ENCODE results near the gene SYNDIG1L. TPM values are rescaled to one million over a fixed set of nuclear protein-coding genes. Genes with fewer than 3 reads are reported as not detected.

The SYNDIG1L gene
- total RNA-seq, 1 donor from 2014 or later = not detected

GRCh38 chr14:74417611-74418010, 8.4 kb downstream of the SYNDIG1L start:
- H3K27ac Mint-ChIP-seq (ENCODE audit: unreplicated experiment) = no peak overlapping the region
- no peak for TF ChIP-seq CTCF (IDR thresholded peaks at IDR 0.05)

GRCh38 chr14:74417201-74417600, 8.8 kb downstream of the SYNDIG1L start:
- H3K4me3 Mint-ChIP-seq (ENCODE audit: unreplicated experiment) = no peak overlapping the region

More at GRCh38 chr14:74417611-74418010, 8.4 kb downstream of the SYNDIG1L start:
- DNase-seq (ENCODE audit: extremely low spot score, unreplicated experiment) = no peak
- Mint-ChIP-seq H3K36me3 (ENCODE audit: unreplicated experiment) (no peaks in the 10 kb centered on the region), H3K9me3 (ENCODE audit: unreplicated experiment) (peaks cover 7% of the 10 kb centered on the region), H3K27me3 (ENCODE audit: unreplicated experiment) (peaks cover 40% of the 10 kb centered on the region), H3K4me3 (ENCODE audit: unreplicated experiment) (no peak overlapping the region), H3K4me1 (ENCODE audit: unreplicated experiment) (peaks cover 5% of the 10 kb centered on the region)

GRCh38 chr14:74415115-74415437, 10.9 kb downstream of the SYNDIG1L start:
- H3K4me3 Mint-ChIP-seq (ENCODE audit: unreplicated experiment) = no peak overlapping the region
- no peak overlapping the region for H3K27ac Mint-ChIP-seq (ENCODE audit: unreplicated experiment)
- H3K27me3 Mint-ChIP-seq (ENCODE audit: unreplicated experiment) = peaks cover 30% of the 10 kb centered on the region
- no peaks in the 10 kb centered on the region for H3K36me3 Mint-ChIP-seq (ENCODE audit: unreplicated experiment)
- H3K4me1 Mint-ChIP-seq (ENCODE audit: unreplicated experiment) = peaks cover 5% of the 10 kb centered on the region
- TF ChIP-seq CTCF (IDR thresholded peaks at IDR 0.05) = no peak
- DNase-seq (ENCODE audit: extremely low spot score, unreplicated experiment) = no peak
- H3K9me3 Mint-ChIP-seq (ENCODE audit: unreplicated experiment) = no peaks in the 10 kb centered on the region

More at GRCh38 chr14:74417201-74417600, 8.8 kb downstream of the SYNDIG1L start:
- H3K27me3 Mint-ChIP-seq (ENCODE audit: unreplicated experiment) = peaks cover 39% of the 10 kb centered on the region
- no peak for DNase-seq (ENCODE audit: extremely low spot score, unreplicated experiment)
- H3K9me3 Mint-ChIP-seq (ENCODE audit: unreplicated experiment) = peaks cover 7% of the 10 kb centered on the region
- TF ChIP-seq CTCF (IDR thresholded peaks at IDR 0.05) = no peak
- H3K27ac Mint-ChIP-seq (ENCODE audit: unreplicated experiment) = no peak overlapping the region
- peaks cover 5% of the 10 kb centered on the region for H3K4me1 Mint-ChIP-seq (ENCODE audit: unreplicated experiment)
- no peaks in the 10 kb centered on the region for H3K36me3 Mint-ChIP-seq (ENCODE audit: unreplicated experiment)

- Mint-ChIP-seq H3K4me1 (ENCODE audit: unreplicated experiment) (peaks cover 5% of the 10 kb centered on the region), H3K4me3 (ENCODE audit: unreplicated experiment) (no peak overlapping the region), H3K36me3 (ENCODE audit: unreplicated experiment) (no peaks in the 10 kb centered on the region), H3K27me3 (ENCODE audit: unreplicated experiment) (peaks cover 33% of the 10 kb centered on the region), H3K27ac (ENCODE audit: unreplicated experiment) (no peak overlapping the region), H3K9me3 (ENCODE audit: unreplicated experiment) (no peaks in the 10 kb centered on the region)
- TF ChIP-seq CTCF (IDR thresholded peaks at IDR 0.05) = no peak
- DNase-seq (ENCODE audit: extremely low spot score, unreplicated experiment) = no peak
Observed at GRCh38 chr14:74414403-74415114, 11.5 kb downstream of the SYNDIG1L start.

- Mint-ChIP-seq H3K4me3 (ENCODE audit: unreplicated experiment) (no peak overlapping the region), H3K4me1 (ENCODE audit: unreplicated experiment) (peaks cover 5% of the 10 kb centered on the region), H3K27me3 (ENCODE audit: unreplicated experiment) (peaks cover 33% of the 10 kb centered on the region), H3K36me3 (ENCODE audit: unreplicated experiment) (no peaks in the 10 kb centered on the region), H3K27ac (ENCODE audit: unreplicated experiment) (no peak overlapping the region), H3K9me3 (ENCODE audit: unreplicated experiment) (no peaks in the 10 kb centered on the region)
- no peak for DNase-seq (ENCODE audit: extremely low spot score, unreplicated experiment)
- TF ChIP-seq CTCF (IDR thresholded peaks at IDR 0.05) = no peak
Observed at GRCh38 chr14:74413627-74414026, 12.4 kb downstream of the SYNDIG1L start.

Data from osteocyte (in vitro differentiated cells).